NCI-H460 (cell line): ENCODE measurements around the gene TRIM3. TPM values are rescaled to one million over a fixed set of nuclear protein-coding genes. Genes with fewer than 3 reads are reported as not detected.
A peak's percentile ranks its signal among the peaks of the same experiment; 100 is the strongest.

Experiments
- DNase-seq: peaks from one replicate; pipeline ENCODE4 v3.0.0-alpha.2; 2016; ENCODE audit warnings: low read depth; ENCODE audit errors: extremely low read depth
- total RNA-seq: library from RNA; depleted of rRNA; stranded (reverse); fragments of >200 nt; shearing (Covaris generic); gene quantifications from 2 replicates; pipeline ENCODE4 v1.2.3, GENCODE V29; 2014

Gene TRIM3
- total RNA-seq, 1 experiment from 2014 or later = 5.0 TPM

GRCh38 chr11:6481012-6481923 is 7.5 kb upstream of the TRIM3 start, which contains the start of the genes ARFIP2 and TIMM10B:
ARFIP2 (minus strand) TSS chr11:6481331; CDS start chr11:6480421, 910 bp downstream.
TIMM10B (plus strand) TSS chr11:6481501; CDS start chr11:6481517, 16 bp downstream.
- DNase-seq = peak; percentile 94

GRCh38 chr11:6480299-6480914 is 6.7 kb upstream of the TRIM3 start:
- DNase-seq = no peak

- DNase-seq = no peak
These were observed 2.8 kb upstream of the TRIM3 start for GRCh38 chr11:6476571-6476970.

GRCh38 chr11:6475936-6476335 is 2.2 kb upstream of the TRIM3 start:
- DNase-seq = no peak

- DNase-seq = no peak
These were observed 1.2 kb upstream of the TRIM3 start for GRCh38 chr11:6474806-6475500.

- DNase-seq = no peak
These were observed 662 bp upstream of the TRIM3 start for GRCh38 chr11:6474413-6474792.

- DNase-seq = no peak
These were observed 807 bp downstream of the TRIM3 start for GRCh38 chr11:6472934-6473333.

- no peak for DNase-seq
These were observed 4.1 kb downstream of the TRIM3 start for GRCh38 chr11:6469599-6469998.

GRCh38 chr11:6468712-6469495 is 4.8 kb downstream of the TRIM3 start:
- DNase-seq = no peak

GRCh38 chr11:6459099-6459450 is 14.7 kb downstream of the TRIM3 start:
- no peak for DNase-seq

- no peak for DNase-seq
These were observed 15.2 kb downstream of the TRIM3 start for GRCh38 chr11:6458352-6459098.

- DNase-seq = no peak
These were observed 16.0 kb downstream of the TRIM3 start for GRCh38 chr11:6457581-6458320.

GRCh38 chr11:6456361-6457073 is 17.2 kb downstream of the TRIM3 start:
- DNase-seq = no peak

GRCh38 chr11:6455070-6455469 is 18.7 kb downstream of the TRIM3 start:
- no peak for DNase-seq

GRCh38 chr11:6453152-6453551 is 20.6 kb downstream of the TRIM3 start:
- no peak for DNase-seq

GRCh38 chr11:6452219-6452618 is 21.5 kb downstream of the TRIM3 start:
- no peak for DNase-seq

GRCh38 chr11:6448574-6448973 is 25.2 kb downstream of the TRIM3 start:
- DNase-seq = no peak

GRCh38 chr11:6443269-6444003 is 30.3 kb downstream of the TRIM3 start:
- DNase-seq = peak; percentile 26
